Endothelial cell of umbilical vein (primary cell): ENCODE data around the gene MBOAT2.

Source experiments
- EZH2 ChIP-seq: IDR thresholded peaks from 2 replicates; pipeline ENCODE4 v1.6.1; 2012; ENCODE audit warnings: borderline replicate concordance, low read depth, mild to moderate bottlenecking, moderate library complexity, low read length, inconsistent platforms; ENCODE audit not compliant: severe bottlenecking
- JUN ChIP-seq: IDR thresholded peaks from 2 replicates; pipeline ENCODE4 v1.6.1; 2011; ENCODE audit warnings: borderline replicate concordance, low read depth; ENCODE audit not compliant: insufficient read length, insufficient read depth
- MYC ChIP-seq: IDR thresholded peaks from one replicate; pipeline ENCODE4 v1.6.1; 2011; ENCODE audit warnings: mild to moderate bottlenecking, low read depth, low read length
- POLR2A ChIP-seq: IDR thresholded peaks from 2 replicates; pipeline ENCODE4 v1.6.1; 2012; ENCODE audit warnings: low read depth, mild to moderate bottlenecking, control low read depth, low read length
- POLR2AphosphoS5 ChIP-seq: IDR thresholded peaks from 2 replicates; pipeline ENCODE4 v1.6.1; 2012; ENCODE audit warnings: low read depth, mild to moderate bottlenecking, control low read depth, low read length, moderate library complexity; ENCODE audit not compliant: insufficient read depth
- TF ChIP-seq, protein P1 (sequence below), 2 donors: IDR thresholded peaks; 1 replicate in 1 of 2; 2 replicates in 1 of 2; pipeline ENCODE4 v1.5.1; 2011; ENCODE audit warnings: low read length in 2 of 2, mild to moderate bottlenecking in 2 of 2, moderate library complexity in 2 of 2, control low read depth in 1 of 2, inconsistent platforms in 1 of 2, low read depth in 1 of 2; ENCODE audit not compliant: insufficient read depth in 1 of 2; ENCODE audit errors: extremely low read depth in 1 of 2

DNA sequence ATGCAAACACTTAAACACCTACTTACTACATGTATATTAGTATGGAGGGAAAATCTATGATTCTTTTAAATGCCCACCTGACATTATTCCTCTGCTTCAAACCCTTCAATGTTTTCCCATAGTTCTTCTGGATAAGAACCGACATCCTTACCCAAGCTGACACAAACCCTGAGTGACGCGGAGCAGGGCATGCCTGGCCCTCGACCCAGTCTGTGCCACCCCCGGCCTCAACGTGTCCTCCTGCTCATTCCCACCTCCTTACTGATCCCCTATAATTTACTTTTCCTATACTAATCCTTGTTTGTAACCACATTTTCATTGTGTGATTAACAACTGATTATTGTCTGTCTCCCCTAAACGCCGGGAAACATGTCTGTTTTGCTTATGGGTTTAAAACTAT lies 183.5 kb downstream of the MBOAT2 start:
- TF ChIP-seq MYC = no peak
- TF ChIP-seq POLR2A = no peak
- TF ChIP-seq, protein P1, sequence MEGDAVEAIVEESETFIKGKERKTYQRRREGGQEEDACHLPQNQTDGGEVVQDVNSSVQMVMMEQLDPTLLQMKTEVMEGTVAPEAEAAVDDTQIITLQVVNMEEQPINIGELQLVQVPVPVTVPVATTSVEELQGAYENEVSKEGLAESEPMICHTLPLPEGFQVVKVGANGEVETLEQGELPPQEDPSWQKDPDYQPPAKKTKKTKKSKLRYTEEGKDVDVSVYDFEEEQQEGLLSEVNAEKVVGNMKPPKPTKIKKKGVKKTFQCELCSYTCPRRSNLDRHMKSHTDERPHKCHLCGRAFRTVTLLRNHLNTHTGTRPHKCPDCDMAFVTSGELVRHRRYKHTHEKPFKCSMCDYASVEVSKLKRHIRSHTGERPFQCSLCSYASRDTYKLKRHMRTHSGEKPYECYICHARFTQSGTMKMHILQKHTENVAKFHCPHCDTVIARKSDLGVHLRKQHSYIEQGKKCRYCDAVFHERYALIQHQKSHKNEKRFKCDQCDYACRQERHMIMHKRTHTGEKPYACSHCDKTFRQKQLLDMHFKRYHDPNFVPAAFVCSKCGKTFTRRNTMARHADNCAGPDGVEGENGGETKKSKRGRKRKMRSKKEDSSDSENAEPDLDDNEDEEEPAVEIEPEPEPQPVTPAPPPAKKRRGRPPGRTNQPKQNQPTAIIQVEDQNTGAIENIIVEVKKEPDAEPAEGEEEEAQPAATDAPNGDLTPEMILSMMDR (IDR thresholded peaks at IDR 0.05; ENCODE audit: extremely low read depth in 1 of 2, insufficient read depth in 1 of 2, low read depth in 1 of 2, low read length in 2 of 2) = no peak
- TF ChIP-seq JUN = no peak
- TF ChIP-seq EZH2 = no peak
- no peak for TF ChIP-seq POLR2AphosphoS5
